Measurements from ENCODE around the gene THRB.

THRB gene

GRCh38 chr3:24530471-24530870, 35.8 kb upstream of the THRB start:
- Histone ChIP-seq H3K4me2 (ENCODE audit: low read depth, low read length, poor library complexity, severe bottlenecking) (no peak overlapping the region), H4K20me1 (ENCODE audit: low read depth, low read length) (no peaks in the 10 kb centered on the region), H3K79me2 (ENCODE audit: insufficient read depth, low read length) (no peaks in the 10 kb centered on the region), H3K27me3 (ENCODE audit: low read length) (no peaks in the 10 kb centered on the region), H3K9ac (ENCODE audit: low read length) (no peak overlapping the region), H3K9me3 (ENCODE audit: insufficient read depth, low read length) (no peaks in the 10 kb centered on the region), H2AFZ (ENCODE audit: low read depth, low read length, severe bottlenecking) (no peak overlapping the region), H3K4me3 (ENCODE audit: insufficient read depth, low read length, poor library complexity, severe bottlenecking) (no peak overlapping the region), H3K9me2 (replicated peaks; ENCODE audit: insufficient read depth, low read length) (no peaks in the 10 kb centered on the region), H3K36me3 (ENCODE audit: low read length) (no peaks in the 10 kb centered on the region), H3K27ac (ENCODE audit: low read depth, low read length) (no peak overlapping the region), H3F3A (ENCODE audit: insufficient read depth) (no peaks in the 10 kb centered on the region)
- TF ChIP-seq EZH2phosphoT487 (conservative IDR thresholded peaks at IDR 0.05; ENCODE audit: low read length) (no peak), CTCF (IDR thresholded peaks at IDR 0.05; ENCODE audit: insufficient read depth, low read length, poor library complexity, severe bottlenecking) (no peak)

GRCh38 chr3:24529210-24529609, 34.6 kb upstream of the THRB start:
- Histone ChIP-seq H3K4me3 (ENCODE audit: insufficient read depth, low read length, poor library complexity, severe bottlenecking) (no peak overlapping the region), H2AFZ (ENCODE audit: low read depth, low read length, severe bottlenecking) (no peak overlapping the region), H3K79me2 (ENCODE audit: insufficient read depth, low read length) (no peaks in the 10 kb centered on the region), H3F3A (ENCODE audit: insufficient read depth) (no peaks in the 10 kb centered on the region), H4K20me1 (ENCODE audit: low read depth, low read length) (no peaks in the 10 kb centered on the region), H3K9me2 (replicated peaks; ENCODE audit: insufficient read depth, low read length) (no peaks in the 10 kb centered on the region), H3K9ac (ENCODE audit: low read length) (no peak overlapping the region), H3K27ac (ENCODE audit: low read depth, low read length) (no peak overlapping the region), H3K4me2 (ENCODE audit: low read depth, low read length, poor library complexity, severe bottlenecking) (no peak overlapping the region), H3K9me3 (ENCODE audit: insufficient read depth, low read length) (no peaks in the 10 kb centered on the region), H3K36me3 (ENCODE audit: low read length) (no peaks in the 10 kb centered on the region), H3K27me3 (ENCODE audit: low read length) (no peaks in the 10 kb centered on the region)
- no peak for TF ChIP-seq CTCF (IDR thresholded peaks at IDR 0.05; ENCODE audit: insufficient read depth, low read length, poor library complexity, severe bottlenecking)
- TF ChIP-seq EZH2phosphoT487 (conservative IDR thresholded peaks at IDR 0.05; ENCODE audit: low read length) = no peak

DNA sequence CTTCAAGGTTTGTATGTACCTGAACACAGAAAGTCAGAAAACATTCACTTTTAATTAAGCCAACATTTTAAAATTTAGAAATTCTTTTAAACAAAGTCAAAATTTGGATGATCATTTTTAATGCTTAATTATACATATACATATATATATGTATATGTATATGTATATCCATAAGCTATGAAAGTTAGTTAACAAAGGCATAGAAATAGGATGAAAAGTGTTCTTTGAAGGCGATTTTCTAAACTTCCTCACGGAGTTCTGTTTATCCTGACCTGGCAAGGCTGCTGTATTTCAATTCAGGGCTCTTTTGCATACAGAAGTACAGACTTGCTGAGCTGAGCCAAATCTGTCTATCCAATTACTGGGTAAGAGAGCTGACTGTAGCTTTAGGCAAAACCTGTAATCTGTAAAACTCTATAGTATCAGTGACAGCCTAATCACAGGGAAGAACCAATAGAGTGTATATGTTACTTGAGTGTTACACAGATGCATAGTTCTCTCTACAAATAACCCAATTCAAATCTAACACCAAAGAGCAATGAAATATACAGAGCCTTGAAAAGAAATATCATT, 32.1 kb upstream of the THRB start:
- H3K27ac ChIP-seq (ENCODE audit: low read depth, low read length) = no peak overlapping the region
- H3K9me3 ChIP-seq (ENCODE audit: insufficient read depth, low read length) = no peaks in the 10 kb centered on the region
- no peaks in the 10 kb centered on the region for H3K9me2 ChIP-seq (replicated peaks; ENCODE audit: insufficient read depth, low read length)
- H3F3A ChIP-seq (ENCODE audit: insufficient read depth) = no peaks in the 10 kb centered on the region
- H3K9ac ChIP-seq (ENCODE audit: low read length) = no peak overlapping the region
- no peaks in the 10 kb centered on the region for H3K27me3 ChIP-seq (ENCODE audit: low read length)
- H2AFZ ChIP-seq (ENCODE audit: low read depth, low read length, severe bottlenecking) = no peak overlapping the region
- no peaks in the 10 kb centered on the region for H3K79me2 ChIP-seq (ENCODE audit: insufficient read depth, low read length)
- no peak overlapping the region for H3K4me2 ChIP-seq (ENCODE audit: low read depth, low read length, poor library complexity, severe bottlenecking)
- H3K4me3 ChIP-seq (ENCODE audit: insufficient read depth, low read length, poor library complexity, severe bottlenecking) = no peak overlapping the region
- no peaks in the 10 kb centered on the region for H4K20me1 ChIP-seq (ENCODE audit: low read depth, low read length)
- no peak for TF ChIP-seq CTCF (IDR thresholded peaks at IDR 0.05; ENCODE audit: insufficient read depth, low read length, poor library complexity, severe bottlenecking)
- TF ChIP-seq EZH2phosphoT487 (conservative IDR thresholded peaks at IDR 0.05; ENCODE audit: low read length) = no peak
- no peaks in the 10 kb centered on the region for H3K36me3 ChIP-seq (ENCODE audit: low read length)

Data from SU-DHL-6 (cell line).